ENCODE results near the gene GLYR1. TPM values are rescaled to one million over a fixed set of nuclear protein-coding genes. Genes with fewer than 3 reads are reported as not detected.
A peak's percentile ranks its signal among the peaks of the same experiment; 100 is the strongest.
"Not testable (repeated sequence)": the region's sequence is repeated elsewhere in the genome, so short reads cannot be mapped to it uniquely, and the experiment has no call there.

GLYR1 gene
- 100 to 1,000 TPM; 123 to 150 (median 139) TPM for polyA plus RNA-seq (ENCODE audit: insufficient read length in 4 of 4)

GRCh38 chr16:4846901-4847773 is at the start of gene GLYR1, which contains the start of gene UBN1:
TSS of gene GLYR1 (minus strand) at chr16:4847288. CDS start at chr16:4847265, 23 bp downstream.
TSS of gene UBN1 (plus strand) at chr16:4847481. CDS start at chr16:4852918, 5,437 bp downstream.
- peak; percentile 93 to 95 (median 94) for DNase-seq (ENCODE audit: low read depth in 4 of 4, low spot score in 3 of 4)

- DNase-seq (ENCODE audit: low read depth in 4 of 4, low spot score in 3 of 4), result not testable (repeated sequence)
These were observed 49.7 kb upstream of the GLYR1 start for GRCh38 chr16:4896761-4897160.

- DNase-seq (ENCODE audit: low read depth in 4 of 4, low spot score in 3 of 4), result no peak
These were observed 48.3 kb upstream of the GLYR1 start for GRCh38 chr16:4895366-4895765.

- DNase-seq (ENCODE audit: low read depth in 4 of 4, low spot score in 3 of 4), result no peak
These were observed 47.4 kb upstream of the GLYR1 start for GRCh38 chr16:4894276-4895150.

GRCh38 chr16:4893103-4893862 is 46.2 kb upstream of the GLYR1 start:
- DNase-seq (ENCODE audit: low read depth in 4 of 4, low spot score in 3 of 4), result no peak

- DNase-seq (ENCODE audit: low read depth in 4 of 4, low spot score in 3 of 4), result no peak
These were observed 45.4 kb upstream of the GLYR1 start for GRCh38 chr16:4892361-4893102.

GRCh38 chr16:4891886-4892216 is 44.8 kb upstream of the GLYR1 start:
- no peak for DNase-seq (ENCODE audit: low read depth in 4 of 4, low spot score in 3 of 4)

GRCh38 chr16:4891097-4891885 is 44.2 kb upstream of the GLYR1 start:
- no peak for DNase-seq (ENCODE audit: low read depth in 4 of 4, low spot score in 3 of 4)

GRCh38 chr16:4890686-4891085 is 43.6 kb upstream of the GLYR1 start:
- DNase-seq (ENCODE audit: low read depth in 4 of 4, low spot score in 3 of 4), result no peak

- DNase-seq (ENCODE audit: low read depth in 4 of 4, low spot score in 3 of 4), result no peak
These were observed 42.9 kb upstream of the GLYR1 start for GRCh38 chr16:4890026-4890425.

GRCh38 chr16:4888428-4889135 is 41.5 kb upstream of the GLYR1 start:
- DNase-seq (ENCODE audit: low read depth in 4 of 4, low spot score in 3 of 4), result no peak

- DNase-seq (ENCODE audit: low read depth in 4 of 4, low spot score in 3 of 4), result no peak
These were observed 39.1 kb upstream of the GLYR1 start for GRCh38 chr16:4886151-4886550.

GRCh38 chr16:4884972-4885874 is 38.1 kb upstream of the GLYR1 start:
- DNase-seq (ENCODE audit: low read depth in 4 of 4, low spot score in 3 of 4), result no peak

- no peak for DNase-seq (ENCODE audit: low read depth in 4 of 4, low spot score in 3 of 4)
These were observed 37.1 kb upstream of the GLYR1 start for GRCh38 chr16:4884209-4884608.

- DNase-seq (ENCODE audit: low read depth in 4 of 4, low spot score in 3 of 4), result no peak
These were observed 36.4 kb upstream of the GLYR1 start for GRCh38 chr16:4883501-4883900.

- DNase-seq (ENCODE audit: low read depth in 4 of 4, low spot score in 3 of 4), result peak in 1 of 4 donors; percentile 22
These were observed 35.7 kb upstream of the GLYR1 start for GRCh38 chr16:4882633-4883285.

All from right renal pelvis (tissue), 4 donors.